M059J (cell line): ENCODE results near the gene MRTO4. TPM values are rescaled to one million over a fixed set of nuclear protein-coding genes. Genes with fewer than 3 reads are reported as not detected.
A peak's percentile ranks its signal among the peaks of the same experiment; 100 is the strongest.
"Not testable (repeated sequence)": the region's sequence is repeated elsewhere in the genome, so short reads cannot be mapped to it uniquely, and the experiment has no call there.

Experiments used
- DNase-seq: peaks from one replicate; pipeline ENCODE4 v3.0.0-alpha.2; 2012; ENCODE audit warnings: low read depth
- total RNA-seq: library from RNA; depleted of rRNA; stranded (reverse); fragments of >200 nt; shearing (Covaris generic); gene quantifications from 2 replicates; pipeline ENCODE4 v1.2.3, GENCODE V29; 2014

The MRTO4 gene
- total RNA-seq, 1 experiment from 2014 or later: 35.0 TPM

DNA sequence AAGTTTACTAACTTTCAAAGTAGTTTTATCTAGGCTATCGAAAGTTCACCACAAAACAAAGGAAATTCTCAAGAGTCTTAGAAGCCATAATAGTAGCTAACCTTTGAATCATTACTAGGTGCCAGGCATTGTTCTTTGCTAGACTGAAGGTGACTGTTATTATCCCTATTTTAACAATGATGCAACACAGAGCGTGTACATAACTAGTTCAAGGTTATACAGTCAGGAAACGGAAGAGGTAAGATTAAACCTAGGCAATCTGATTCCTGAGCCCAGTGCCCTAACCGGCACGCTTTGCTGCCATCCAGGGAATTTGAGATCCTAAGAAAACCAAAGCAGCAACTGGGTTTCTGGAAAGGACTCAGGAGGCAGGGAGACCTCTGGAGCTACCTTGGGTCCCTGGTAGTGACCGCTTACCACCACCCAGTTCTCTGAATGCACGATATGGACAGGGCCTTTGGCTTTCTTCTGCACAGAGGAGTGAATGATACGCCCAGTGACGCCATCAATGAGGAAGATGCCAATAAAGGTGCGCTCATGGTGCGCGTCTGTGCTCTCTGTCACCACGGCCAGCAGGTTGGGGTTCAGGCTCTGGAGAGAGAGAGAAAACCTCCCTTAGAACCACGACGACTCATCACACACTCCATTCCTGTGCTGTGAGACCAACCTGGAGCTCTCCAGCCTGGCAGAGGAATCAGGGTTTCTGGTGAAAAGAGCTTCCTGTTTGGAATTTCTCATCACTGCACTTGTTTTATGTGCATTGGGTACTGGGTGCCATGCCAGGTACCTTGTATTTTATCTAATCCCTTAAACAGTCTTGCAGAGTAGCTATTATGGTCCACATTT, 28.4 kb upstream of the MRTO4 start:
- peak; percentile 77 for DNase-seq

DNA sequence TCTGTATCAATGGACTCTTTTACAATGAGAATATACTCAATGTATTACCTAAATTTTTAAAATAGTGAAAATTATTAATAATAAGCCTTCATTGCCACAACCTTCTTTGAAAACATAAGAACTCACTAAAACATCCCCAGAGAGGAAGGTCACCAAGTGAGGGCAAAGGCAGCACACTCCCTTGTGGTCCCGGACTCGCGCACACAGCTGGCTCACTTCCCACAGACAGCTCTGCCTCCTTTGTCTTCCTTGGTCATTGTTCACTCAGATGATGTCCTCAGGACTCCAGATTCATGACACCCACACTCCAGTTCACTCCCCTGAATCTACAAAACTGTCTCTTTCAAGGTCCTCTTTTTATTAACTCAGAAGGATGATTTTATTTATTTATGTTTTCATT, 22.4 kb upstream of the MRTO4 start:
- no peak for DNase-seq

DNA sequence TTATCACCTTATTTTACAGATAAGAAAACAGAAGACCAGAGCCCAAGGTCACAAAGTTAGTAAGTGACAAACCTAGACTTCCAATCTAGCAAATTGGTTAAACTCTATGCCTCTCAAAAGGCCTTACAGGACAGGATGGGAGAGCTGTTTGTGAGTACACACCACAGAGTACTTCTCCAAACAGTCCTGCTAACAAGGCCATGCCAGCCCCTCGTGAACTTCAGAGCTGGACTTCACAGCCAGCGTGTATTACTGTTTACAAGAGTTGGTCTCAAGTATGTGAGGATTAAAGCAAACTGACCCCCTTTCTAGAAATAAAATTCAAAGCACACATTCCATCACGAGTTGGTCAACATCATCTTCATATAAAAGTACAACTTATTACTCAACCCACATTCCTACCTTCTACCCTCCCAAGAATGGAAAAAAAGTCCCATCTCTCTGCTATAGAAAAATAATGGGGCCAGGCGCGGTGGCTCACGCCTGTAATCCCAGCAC, 21.7 kb upstream of the MRTO4 start:
- no peak for DNase-seq

DNA sequence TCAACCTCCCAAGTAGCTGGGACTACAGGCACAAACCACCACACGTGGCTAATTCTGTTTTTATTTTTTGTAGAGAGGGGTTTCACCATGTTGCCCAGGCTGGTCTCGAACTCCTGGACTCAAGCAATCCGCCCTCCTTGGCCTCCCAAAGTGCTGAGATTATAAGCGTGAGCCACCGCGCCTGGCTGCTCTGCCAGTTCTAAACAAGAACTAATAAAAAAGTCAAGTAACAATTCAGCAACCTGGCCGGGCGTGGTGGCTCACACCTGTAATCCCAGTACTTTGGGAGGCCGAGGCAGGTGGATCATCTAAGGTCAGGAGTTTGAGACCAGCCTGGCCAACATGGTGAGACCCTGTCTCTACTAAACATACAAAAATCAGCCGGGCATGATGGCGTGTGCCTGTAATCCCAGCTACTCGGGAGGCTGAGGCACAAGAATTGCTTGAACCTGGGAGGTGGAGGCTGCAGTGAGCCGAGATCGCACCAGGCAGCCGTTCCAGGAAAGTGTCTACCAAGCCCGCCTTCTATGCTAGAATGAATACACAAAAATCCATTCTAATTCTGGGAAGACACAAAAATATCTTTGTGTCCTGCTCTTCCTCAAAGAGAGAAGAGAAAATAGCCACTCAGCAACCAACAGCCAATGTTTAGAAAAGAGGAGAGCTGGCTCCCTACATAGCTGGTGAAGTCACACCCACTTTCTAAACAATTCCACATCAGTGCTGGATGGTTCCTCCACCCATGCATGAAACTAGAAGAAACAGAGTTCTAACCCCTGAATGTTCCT, 19.7 kb upstream of the MRTO4 start:
- DNase-seq: not testable (repeated sequence)

DNA sequence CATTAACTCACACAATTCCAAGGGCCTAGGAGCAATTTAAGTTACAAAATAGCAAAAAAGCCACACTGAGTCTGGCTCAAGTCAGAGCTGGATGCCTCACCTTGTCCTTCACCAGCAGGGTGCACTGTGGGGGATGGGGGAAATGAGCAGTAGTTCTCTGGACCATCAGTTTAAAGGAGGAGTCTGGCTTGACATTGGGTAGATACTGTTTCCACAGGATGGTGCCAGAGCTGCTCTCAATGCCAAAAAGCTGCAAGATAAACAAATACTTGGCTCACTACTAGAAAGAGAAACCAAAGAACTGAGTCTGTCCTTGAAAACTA, 19.1 kb upstream of the MRTO4 start:
- peak; percentile 16 for DNase-seq

DNA sequence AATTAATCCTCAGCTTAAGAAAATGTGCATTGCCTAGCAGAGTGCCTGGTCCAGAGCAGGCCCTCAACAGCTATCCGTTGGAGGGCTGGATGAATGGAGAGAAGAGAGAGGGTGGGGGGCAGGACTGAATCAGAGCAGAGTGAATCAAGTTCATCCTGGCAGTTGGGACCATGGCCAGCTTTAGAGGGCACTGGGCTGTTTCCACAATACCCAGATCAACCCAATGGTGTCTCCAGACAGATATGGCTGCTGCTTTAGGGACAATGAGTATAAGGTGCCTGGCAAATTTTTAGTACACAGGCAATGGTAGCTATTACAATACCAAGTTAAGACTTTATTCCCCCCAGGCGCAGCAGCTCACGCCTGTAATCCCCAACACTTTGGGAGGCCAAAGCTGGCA, 17.4 kb upstream of the MRTO4 start:
- DNase-seq: no peak

DNA sequence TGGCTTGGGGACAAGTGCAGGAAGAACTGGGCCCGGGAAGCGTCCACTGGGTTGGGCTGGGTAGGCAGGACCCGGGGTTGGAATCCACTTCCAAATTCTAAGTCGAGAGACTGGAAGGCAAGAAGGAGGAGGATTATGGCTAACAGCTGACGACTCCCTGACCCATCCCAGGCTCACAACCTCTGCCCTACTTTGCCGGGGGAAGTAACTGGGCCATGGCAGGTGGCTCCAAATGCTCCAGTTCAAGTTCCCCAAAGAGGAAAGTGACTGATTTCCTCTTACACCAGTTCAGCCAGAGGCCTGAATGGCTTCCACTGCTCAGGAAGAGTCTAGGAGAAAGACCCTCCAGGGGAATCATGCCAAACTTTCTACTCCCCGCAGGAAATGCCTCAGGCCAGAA, 11.7 kb upstream of the MRTO4 start:
- DNase-seq: no peak

DNA sequence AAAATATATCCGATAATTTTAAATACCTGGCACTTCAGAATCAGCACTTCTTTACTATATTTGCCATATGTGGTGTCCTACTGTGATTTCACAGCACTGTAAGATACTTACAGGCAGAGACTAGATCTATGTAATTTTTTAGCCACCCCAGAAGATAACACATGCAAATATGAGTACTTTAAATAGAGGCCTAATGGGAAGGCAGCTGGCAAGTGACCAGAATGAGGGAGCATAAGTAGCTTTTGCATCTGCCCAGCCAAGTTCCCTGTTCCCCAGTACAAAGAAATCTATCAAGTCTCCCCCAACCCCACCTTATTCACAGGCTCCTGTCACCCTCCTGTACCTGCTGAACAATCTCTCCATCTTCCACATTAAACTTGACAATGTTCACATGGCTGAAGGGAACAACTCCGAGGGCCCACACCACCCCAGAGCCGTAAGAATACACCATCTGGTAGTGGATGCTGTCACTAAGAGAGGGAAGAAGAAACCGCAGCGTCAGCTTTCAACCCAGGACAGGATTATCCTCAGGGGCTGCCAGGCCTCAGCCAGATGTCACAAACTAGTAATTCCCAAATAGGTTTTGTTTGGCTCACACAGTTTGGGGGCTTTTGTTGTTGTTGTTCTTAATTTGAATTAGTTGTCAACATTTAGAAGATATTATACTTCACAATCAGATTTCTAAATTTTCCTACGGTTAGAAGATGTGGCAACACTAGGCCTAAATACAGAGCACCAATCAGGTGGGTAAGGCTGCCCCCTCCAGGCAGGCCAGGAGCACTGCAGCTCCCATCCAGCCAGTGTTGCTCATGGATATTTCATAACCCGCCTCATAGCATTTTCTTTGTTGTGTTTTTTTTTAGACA, 10.7 kb upstream of the MRTO4 start:
- DNase-seq: peak; percentile 48

DNA sequence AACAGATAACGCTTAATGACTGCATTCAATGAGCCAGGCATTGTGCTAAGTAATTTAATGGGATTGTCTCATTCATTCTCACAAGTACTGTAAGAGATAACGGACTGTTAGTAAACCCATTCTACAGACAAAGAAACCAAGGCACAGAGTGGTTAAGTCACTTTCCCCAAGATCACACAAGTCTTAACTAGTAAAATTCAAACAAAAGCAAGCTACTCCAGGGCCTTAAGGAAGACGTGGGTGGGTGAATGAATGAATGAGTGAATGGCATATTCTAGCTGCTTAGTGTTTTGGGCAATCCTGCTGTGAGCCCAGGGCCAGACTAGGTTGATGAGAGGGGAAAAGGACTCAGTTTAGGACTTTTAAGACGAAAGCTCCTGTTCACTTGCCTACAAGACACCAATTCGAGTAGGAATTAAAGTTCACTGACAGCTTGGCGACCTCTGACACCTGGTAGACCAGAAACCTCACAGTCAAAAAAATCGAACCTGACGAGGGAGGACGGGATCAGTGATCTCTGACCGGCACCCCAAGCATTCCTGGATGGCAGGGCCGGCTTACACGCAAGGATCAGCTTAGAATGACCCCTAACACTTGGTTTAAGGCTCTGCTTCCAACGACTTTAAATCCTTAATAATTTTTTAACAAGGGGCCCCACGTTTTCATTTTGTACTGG, 838 bp upstream of the MRTO4 start:
- peak; percentile 24 for DNase-seq

DNA sequence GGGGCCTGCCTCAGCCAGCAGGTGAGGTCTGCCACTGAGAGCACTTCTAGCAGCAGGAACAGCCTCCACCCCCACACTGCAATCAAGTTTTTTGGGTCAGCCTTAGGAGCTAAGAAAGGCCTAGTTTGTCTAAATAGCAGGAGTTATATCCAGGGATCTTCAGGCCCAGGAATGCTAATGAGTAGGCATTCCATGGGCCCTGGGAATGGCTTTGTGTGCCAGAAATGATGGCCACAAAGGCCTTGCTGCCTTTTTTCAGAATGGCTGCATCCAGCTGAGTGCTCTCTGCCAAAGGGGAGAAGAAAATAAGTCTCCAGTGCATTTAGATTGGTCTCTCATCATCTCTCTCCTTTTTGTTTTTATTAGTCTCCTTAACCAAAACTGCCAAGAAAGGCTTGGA, 2.8 kb downstream of the MRTO4 start:
- DNase-seq: no peak

DNA sequence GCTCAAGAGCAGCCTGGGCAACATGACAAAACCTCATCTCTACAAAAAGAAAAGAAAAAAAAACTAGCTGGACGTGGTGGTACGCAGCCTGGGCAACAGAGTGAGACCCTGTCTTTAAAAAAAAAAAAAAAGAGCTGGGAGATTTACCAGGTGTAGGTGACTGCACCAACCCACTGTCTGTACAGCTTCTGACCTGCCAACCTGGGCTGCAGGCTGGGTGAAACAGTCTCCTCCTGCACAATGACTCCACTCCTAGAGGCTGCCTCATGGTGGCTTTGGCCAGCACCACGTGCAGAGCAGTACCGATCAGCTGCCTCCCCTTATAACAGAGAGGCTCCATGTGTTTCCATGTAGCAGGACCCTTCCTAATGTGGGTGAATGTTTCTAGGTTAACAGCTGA, 3.7 kb downstream of the MRTO4 start:
- no peak for DNase-seq

DNA sequence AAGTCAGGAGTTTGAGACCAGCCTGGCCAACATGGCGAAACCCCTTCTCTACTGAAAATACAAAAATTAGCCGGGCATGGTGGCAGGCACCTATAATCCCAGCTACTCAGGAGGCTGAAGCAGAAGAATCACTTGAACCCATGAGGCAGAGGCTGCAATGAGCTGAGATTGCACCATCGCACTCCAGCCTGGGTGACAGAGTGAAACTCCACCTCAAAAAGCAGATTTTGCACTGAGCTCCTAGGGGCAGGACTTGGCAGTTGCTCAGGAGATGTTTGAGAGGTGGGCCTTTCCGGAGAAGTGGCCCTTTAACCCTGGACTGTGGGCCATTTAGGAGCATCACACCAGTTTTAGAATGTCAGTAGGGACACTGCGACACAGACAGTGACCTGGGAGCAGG, 4.7 kb downstream of the MRTO4 start:
- not testable (repeated sequence) for DNase-seq

DNA sequence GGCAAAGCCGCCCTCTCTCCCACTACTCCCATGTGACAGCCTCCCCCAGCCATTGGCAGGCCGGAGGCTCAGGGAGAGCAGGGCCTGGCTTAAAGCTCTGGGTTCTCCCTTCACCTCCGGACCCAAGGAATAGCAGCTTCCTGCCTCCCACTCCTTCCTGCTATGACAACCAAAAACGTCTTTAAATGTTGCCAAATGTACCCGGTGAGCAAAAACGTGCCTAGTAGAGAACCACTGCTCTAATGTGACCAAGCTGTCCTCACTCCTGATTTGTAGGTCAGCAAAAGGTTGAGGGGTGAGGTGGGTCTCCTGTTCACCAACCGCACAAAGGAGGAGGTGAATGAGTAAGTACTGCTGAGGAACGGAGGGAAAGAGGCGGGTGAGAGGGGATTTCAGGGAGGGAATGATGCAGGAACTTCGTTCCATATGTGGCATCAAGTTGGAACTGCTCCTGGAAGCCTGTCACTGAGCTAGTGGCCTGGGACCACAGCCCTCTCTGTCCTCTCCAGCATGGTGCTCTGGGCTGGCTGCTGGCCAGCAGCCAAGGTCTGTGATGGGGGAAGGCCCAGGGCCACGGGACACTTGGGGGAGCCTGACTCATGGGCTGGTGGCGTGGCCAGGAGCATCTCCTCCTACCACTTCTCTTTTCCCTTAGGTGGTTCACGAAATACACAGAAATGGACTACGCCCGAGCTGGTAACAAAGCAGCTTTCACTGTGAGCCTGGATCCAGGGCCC, 5.7 kb downstream of the MRTO4 start:
- DNase-seq: peak; percentile 20

DNA sequence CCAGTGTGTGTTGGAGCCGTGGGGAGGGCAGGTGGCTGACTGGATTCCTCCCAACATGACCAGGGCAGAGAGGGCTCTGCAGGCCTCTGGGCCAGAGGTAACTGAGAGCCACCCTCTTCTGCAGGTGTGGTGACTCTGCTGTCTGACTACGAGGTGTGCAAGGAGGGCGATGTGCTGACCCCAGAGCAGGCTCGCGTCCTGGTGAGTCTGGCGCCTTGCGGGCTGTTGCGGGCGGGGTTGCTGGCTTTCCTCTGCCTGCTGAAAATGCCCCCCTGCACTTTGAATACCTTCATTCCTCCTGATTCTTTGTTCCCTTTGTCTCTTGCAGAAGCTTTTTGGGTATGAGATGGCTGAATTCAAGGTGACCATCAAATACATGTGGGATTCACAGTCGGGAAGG, 6.7 kb downstream of the MRTO4 start:
- DNase-seq: no peak

DNA sequence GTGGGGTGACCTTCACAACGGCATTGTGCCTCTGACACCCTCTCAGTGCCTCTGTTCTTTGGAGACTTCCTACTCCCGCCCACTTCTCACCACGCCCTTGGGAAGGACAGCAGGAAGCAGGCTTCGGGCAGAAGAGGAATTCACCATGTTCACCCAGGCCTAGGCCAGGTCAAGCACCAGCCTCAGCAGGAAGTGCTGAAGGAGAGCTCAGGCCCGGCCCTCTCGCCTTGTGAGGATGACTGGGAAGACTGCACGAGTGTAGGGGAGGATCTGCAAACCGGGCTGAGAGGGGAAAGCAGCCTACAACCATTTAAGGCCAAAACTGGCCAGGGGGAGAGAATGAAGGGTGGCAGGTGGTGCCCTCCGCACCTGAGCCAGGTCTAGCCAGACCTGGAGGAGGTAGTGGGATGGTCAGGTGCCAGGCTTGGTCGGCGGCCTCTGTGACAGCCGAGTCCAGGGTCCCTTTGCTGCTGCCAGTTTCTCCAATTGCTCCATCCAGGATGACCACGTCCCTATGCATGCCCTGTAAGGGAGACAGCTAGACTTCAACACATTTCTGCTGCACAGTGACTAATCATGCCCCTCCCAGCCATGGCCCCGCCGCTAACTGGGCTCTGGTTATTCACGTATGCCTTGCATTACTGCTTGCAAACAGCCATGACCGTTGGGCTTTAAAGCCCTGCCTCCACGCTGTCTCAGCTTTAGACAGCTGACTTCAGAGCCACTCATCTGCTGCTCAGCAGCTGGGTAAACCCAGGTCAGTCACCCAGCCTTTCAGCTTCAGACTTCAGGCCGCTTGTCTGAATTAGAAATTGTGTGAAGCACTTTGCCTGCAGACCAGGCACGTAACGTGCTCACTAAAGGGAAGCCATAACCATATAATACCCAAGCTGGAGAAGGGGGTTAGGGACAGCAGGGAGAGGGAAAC, 8.9 kb downstream of the MRTO4 start:
- DNase-seq: peak; percentile 83

DNA sequence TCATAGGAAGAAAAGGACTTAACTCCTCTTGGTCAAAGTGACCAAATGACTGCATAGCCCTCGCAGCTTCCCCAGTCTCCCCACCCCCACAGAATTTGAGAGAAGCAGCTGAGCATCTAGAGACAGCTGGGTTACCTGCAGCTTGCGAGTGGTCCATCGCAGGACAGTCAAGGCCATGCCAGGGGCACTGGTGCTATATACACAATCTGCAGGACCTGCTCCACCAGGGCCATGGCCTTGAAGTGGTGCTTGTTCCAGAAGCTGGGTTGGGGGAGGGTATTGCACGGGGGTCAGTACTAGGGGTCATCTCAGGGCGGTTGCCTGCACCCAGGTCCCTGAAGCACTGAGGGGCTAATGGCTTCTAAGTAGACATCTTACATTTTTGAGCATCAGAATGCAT, 10.4 kb downstream of the MRTO4 start:
- DNase-seq: no peak

DNA sequence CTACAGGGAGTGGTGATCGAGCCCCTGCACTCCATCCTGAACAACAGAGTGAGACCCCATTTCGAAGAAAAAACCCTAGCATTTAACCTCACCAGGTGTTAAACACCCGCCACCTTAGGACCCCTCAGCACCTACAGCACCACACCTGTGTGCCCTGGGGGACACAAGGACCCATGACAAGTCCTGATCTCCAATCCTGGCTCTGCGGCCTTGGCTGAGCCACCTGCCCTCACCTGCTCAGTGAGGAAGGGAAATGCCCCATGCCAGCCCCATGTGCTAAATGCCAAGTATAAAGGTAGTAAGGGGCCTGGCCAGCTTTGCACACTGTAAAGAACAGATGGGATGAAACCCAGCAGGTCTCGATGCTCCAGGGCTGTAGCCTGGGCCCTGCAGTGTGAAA, 11.1 kb downstream of the MRTO4 start:
- no peak for DNase-seq

DNA sequence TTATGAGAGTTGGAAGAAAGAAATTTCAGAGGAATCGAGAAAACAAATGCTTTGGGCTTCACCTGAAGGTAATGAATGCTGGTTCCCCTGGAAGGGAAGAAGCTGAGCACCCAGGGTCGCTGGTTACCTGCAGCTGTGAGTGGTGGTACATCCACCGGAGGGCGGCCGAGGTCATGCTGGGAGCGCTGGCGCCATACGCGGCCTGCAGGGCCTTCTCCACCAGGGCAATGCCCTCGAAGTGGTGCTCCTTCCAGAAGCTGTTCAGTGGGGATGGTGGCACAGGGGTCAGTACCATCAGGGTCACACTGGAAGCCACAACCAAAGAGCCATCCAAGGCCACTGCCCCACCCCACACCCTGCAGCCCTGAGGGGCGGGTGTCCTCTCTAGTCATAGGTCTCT, 16.8 kb downstream of the MRTO4 start:
- DNase-seq: no peak

DNA sequence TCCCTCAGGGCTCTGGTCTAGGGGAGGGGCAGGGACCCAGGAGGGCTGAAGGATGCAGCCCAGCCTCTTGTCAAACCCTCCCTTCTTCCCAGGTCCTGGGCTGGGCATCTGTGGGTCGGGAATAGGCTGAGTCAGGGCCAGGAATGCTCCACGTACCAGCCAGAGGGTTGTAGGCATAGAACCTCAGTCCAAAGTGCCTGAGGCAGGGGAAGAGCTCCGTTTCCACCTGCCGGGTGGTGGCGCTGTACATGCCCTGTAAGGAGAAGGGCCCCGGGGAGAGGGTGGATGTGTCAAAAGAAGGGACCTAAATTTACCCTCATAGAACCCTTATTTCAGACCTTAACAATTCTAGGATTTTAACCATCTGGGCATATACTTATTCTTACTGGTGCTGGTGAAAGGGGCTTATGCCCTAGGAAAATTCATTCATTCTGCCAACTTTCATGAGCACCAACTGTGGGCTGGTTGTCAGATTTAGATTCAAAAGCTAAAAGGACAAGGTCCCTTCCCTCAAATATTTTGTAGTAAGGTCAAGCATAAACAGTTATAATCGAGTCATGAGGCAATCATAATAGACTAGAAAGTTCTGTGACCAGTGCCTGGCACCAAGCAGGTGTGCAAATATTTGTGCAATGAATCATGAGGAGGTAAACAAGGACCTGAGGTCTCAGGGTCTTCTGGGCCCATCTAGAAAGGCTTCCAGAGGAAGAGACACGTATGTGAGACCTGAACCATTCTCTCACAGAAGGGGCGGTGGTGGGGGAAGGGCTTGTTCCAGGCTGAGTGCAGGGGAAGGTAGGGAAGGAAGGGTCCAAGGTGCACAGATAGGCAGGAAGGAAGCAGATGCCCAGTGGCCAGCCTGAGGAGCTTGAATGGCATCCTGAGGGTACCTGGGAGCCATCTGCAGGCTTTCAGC, 18.1 kb downstream of the MRTO4 start:
- DNase-seq: not testable (repeated sequence)
